Suprapubic skin (tissue), 4 donors: Measurements from ENCODE around the gene PIGB.

Experiments used
- CTCF ChIP-seq, 2 donors: fragments of 200-600 bp in 1 of 2; fragments of 450-650 bp in 1 of 2; sonication (generic) in 1 of 2; IDR thresholded peaks; one replicate each; pipeline ENCODE4 v1.5.1; 2016 to 2019; ENCODE audit warnings: antibody characterized with exemption in 2 of 2, mild to moderate bottlenecking in 1 of 2, moderate library complexity in 1 of 2
- EP300 ChIP-seq: sonication (generic); formaldehyde crosslinking; IDR thresholded peaks from one replicate; pipeline ENCODE4 v1.6.1; 2017; ENCODE audit warnings: antibody characterized with exemption
- POLR2A ChIP-seq, 2 donors: fragments of 450-650 bp; IDR thresholded peaks; one replicate each; pipeline ENCODE4 v1.6.1; 2017; ENCODE audit warnings: antibody characterized with exemption in 2 of 2, mild to moderate bottlenecking in 2 of 2, moderate library complexity in 2 of 2
- POLR2AphosphoS5 ChIP-seq, 3 donors: sonication (generic); formaldehyde crosslinking; IDR thresholded peaks; one replicate each; pipeline ENCODE4 v1.6.1; 2017; ENCODE audit warnings: antibody characterized with exemption in 3 of 3

- TF ChIP-seq POLR2A (IDR thresholded peaks at IDR 0.05) (no peak), POLR2AphosphoS5 (IDR thresholded peaks at IDR 0.05) (no peak), CTCF (IDR thresholded peaks at IDR 0.05) (no peak), EP300 (no peak)
Measured at GRCh38 chr15:55356985-55357585, 38.1 kb downstream of the PIGB start.
